Liver (tissue), 3 donors: ENCODE data around the gene FOXN3.

Experiments
- EGR1 ChIP-seq, 2 donors: IDR thresholded peaks; 2 replicates each; pipeline ENCODE4 v1.6.1; 2016 to 2018; ENCODE audit warnings: antibody characterized with exemption in 2 of 2, low read depth in 2 of 2
- GABPA ChIP-seq, 2 donors: IDR thresholded peaks in 1 of 2; conservative IDR thresholded peaks in 1 of 2; 2 replicates each; pipeline ENCODE4 v1.6.1; 2016; ENCODE audit warnings: antibody characterized with exemption in 2 of 2, mild to moderate bottlenecking in 1 of 2, moderate library complexity in 1 of 2
- HNF4A ChIP-seq, 2 donors: conservative IDR thresholded peaks; 2 replicates each; pipeline ENCODE4 v1.6.1; 2016; ENCODE audit warnings: antibody characterized with exemption in 2 of 2, mild to moderate bottlenecking in 2 of 2
- JUND ChIP-seq, 2 donors: IDR thresholded peaks; 2 replicates each; pipeline ENCODE4 v1.6.1; 2016; ENCODE audit warnings: antibody characterized with exemption in 2 of 2
- MAX ChIP-seq: IDR thresholded peaks from 2 replicates; pipeline ENCODE4 v1.6.1; 2016; ENCODE audit warnings: antibody characterized with exemption
- RAD21 ChIP-seq, 2 donors: IDR thresholded peaks; 2 replicates each; pipeline ENCODE4 v1.6.1; 2016; ENCODE audit warnings: antibody characterized with exemption in 2 of 2, mild to moderate bottlenecking in 2 of 2
- RXRA ChIP-seq, 2 donors: IDR thresholded peaks; 2 replicates each; pipeline ENCODE4 v1.6.1; 2017 to 2018; ENCODE audit warnings: antibody characterized with exemption in 2 of 2, mild to moderate bottlenecking in 1 of 2
- SP1 ChIP-seq: IDR thresholded peaks from 2 replicates; pipeline ENCODE4 v1.6.1; 2018; ENCODE audit warnings: antibody characterized with exemption, mild to moderate bottlenecking
- TAF1 ChIP-seq: conservative IDR thresholded peaks from 2 replicates; pipeline ENCODE4 v1.6.1; 2016; ENCODE audit warnings: antibody characterized with exemption, mild to moderate bottlenecking
- YY1 ChIP-seq: IDR thresholded peaks from 2 replicates; pipeline ENCODE4 v1.6.1; 2016; ENCODE audit warnings: antibody characterized with exemption, mild to moderate bottlenecking
- TF ChIP-seq, protein P1 (sequence below): IDR thresholded peaks from 2 replicates; pipeline ENCODE4 v1.6.1; 2016; ENCODE audit warnings: antibody characterized with exemption
- TF ChIP-seq, protein P2 (sequence below): fragments of 150-350 bp; IDR thresholded peaks from 2 replicates; pipeline ENCODE4 v1.5.1; 2017; ENCODE audit warnings: improper control_type of control experiment, low read depth, low read length; ENCODE audit not compliant: missing input control
- TF ChIP-seq, protein P3 (sequence below): IDR thresholded peaks from 2 replicates; pipeline ENCODE4 v1.6.1; 2016; ENCODE audit warnings: antibody characterized with exemption, mild to moderate bottlenecking
- donor health status: healthy.
- donor health status: healthy.

DNA sequence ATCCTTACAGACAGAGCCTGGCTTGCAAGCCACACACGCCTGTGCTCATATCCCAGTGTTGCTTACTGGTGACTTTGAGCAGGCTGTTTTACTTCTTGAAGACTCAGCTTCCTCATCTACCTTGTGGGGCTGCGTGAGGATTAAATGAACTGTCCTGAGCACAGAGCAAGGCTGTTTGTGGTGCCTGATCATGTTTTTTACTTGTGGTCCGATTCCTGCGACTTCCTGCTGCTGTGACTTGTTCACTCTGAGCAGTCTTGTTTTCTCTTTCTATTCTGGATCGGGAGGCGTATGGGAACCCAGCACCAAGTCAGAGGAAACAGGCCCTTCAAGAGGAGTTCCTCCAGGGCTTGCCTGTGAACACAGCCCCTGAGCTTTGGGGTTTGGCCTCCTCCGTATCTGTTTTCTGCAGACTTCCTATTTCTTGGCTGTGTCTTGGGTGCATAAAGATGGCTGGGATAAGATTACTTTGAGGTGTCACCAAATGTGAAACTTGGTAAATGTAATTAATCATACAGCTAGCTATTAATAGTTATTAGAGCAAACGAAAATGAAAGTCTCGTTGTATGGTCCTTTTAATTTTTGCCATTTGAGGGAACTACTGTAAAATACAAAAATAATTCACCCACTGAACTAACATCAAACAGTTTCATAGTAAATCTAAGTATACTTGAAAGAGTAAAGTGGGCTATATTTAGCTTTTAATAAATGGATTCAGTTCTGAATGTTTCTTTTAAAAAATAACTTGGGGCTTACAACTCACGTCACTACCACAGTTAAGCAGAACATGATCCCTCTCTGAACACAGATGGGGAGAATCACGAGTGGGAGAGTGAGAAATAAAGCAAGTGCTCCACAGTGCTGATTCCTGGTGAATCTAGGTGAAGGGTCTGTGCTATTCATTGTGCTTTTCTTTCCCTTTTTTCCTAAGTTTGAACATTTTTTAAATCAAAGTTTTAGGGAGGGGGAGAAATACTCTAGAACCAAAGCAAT, 251.5 kb downstream of the FOXN3 start:
- TF ChIP-seq, protein P1, sequence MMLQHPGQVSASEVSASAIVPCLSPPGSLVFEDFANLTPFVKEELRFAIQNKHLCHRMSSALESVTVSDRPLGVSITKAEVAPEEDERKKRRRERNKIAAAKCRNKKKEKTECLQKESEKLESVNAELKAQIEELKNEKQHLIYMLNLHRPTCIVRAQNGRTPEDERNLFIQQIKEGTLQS = no peak
- TF ChIP-seq, protein P2, sequence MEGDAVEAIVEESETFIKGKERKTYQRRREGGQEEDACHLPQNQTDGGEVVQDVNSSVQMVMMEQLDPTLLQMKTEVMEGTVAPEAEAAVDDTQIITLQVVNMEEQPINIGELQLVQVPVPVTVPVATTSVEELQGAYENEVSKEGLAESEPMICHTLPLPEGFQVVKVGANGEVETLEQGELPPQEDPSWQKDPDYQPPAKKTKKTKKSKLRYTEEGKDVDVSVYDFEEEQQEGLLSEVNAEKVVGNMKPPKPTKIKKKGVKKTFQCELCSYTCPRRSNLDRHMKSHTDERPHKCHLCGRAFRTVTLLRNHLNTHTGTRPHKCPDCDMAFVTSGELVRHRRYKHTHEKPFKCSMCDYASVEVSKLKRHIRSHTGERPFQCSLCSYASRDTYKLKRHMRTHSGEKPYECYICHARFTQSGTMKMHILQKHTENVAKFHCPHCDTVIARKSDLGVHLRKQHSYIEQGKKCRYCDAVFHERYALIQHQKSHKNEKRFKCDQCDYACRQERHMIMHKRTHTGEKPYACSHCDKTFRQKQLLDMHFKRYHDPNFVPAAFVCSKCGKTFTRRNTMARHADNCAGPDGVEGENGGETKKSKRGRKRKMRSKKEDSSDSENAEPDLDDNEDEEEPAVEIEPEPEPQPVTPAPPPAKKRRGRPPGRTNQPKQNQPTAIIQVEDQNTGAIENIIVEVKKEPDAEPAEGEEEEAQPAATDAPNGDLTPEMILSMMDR = no peak
- no peak for TF ChIP-seq EGR1 (IDR thresholded peaks at IDR 0.05; ENCODE audit: low read depth in 2 of 2)
- TF ChIP-seq RAD21 (IDR thresholded peaks at IDR 0.05) = peak in 1 of 2 donors; percentile 18
- no peak for TF ChIP-seq SP1
- no peak for TF ChIP-seq TAF1
- no peak for TF ChIP-seq GABPA (IDR thresholded peaks at IDR 0.05 in 1 of 2, conservative IDR thresholded peaks at IDR 0.05 in 1 of 2)
- TF ChIP-seq, protein P3, sequence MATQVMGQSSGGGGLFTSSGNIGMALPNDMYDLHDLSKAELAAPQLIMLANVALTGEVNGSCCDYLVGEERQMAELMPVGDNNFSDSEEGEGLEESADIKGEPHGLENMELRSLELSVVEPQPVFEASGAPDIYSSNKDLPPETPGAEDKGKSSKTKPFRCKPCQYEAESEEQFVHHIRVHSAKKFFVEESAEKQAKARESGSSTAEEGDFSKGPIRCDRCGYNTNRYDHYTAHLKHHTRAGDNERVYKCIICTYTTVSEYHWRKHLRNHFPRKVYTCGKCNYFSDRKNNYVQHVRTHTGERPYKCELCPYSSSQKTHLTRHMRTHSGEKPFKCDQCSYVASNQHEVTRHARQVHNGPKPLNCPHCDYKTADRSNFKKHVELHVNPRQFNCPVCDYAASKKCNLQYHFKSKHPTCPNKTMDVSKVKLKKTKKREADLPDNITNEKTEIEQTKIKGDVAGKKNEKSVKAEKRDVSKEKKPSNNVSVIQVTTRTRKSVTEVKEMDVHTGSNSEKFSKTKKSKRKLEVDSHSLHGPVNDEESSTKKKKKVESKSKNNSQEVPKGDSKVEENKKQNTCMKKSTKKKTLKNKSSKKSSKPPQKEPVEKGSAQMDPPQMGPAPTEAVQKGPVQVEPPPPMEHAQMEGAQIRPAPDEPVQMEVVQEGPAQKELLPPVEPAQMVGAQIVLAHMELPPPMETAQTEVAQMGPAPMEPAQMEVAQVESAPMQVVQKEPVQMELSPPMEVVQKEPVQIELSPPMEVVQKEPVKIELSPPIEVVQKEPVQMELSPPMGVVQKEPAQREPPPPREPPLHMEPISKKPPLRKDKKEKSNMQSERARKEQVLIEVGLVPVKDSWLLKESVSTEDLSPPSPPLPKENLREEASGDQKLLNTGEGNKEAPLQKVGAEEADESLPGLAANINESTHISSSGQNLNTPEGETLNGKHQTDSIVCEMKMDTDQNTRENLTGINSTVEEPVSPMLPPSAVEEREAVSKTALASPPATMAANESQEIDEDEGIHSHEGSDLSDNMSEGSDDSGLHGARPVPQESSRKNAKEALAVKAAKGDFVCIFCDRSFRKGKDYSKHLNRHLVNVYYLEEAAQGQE = no peak
- TF ChIP-seq RXRA (IDR thresholded peaks at IDR 0.05) = no peak
- TF ChIP-seq YY1 = no peak
- no peak for TF ChIP-seq HNF4A (conservative IDR thresholded peaks at IDR 0.05)
- TF ChIP-seq MAX = no peak
- TF ChIP-seq JUND (IDR thresholded peaks at IDR 0.05) = no peak
